Pancreas (tissue), 10 donors: Measurements from ENCODE around the gene RAG1. TPM values are rescaled to one million over a fixed set of nuclear protein-coding genes. Genes with fewer than 3 reads are reported as not detected.

Experiments
- ATAC-seq, 4 donors: fragments of 200-7000 bp; cut with Tn5 transposase; one replicate each; pipeline versions ENCODE4 v1.8.0 to v1.9.1; 2020; ENCODE audit warnings: mild to moderate bottlenecking in 4 of 4, moderate library complexity in 4 of 4
- DNase-seq, 6 donors: peaks; one replicate each; pipeline ENCODE4 v3.0.0-alpha.2; 2020
- FAIRE-seq: peaks from 2 replicates; lab custom pipeline; 2012; peaks lifted over from hg19 to GRCh38; lab: Jason Lieb, UNC
- H3K27ac ChIP-seq, 4 donors: fragments of 200-600 bp; sonication (generic); 1 replicate in 3 of 4; 2 replicates in 1 of 4; pipeline versions ENCODE4 v1.5.0 to v1.8.0; 2020
- H3K27me3 ChIP-seq, 4 donors: fragments of 200-600 bp; one replicate each; pipeline ENCODE4 v1.8.0; 2021
- H3K36me3 ChIP-seq, 3 donors: fragments of 200-600 bp; sonication (generic) in 1 of 3; one replicate each; pipeline versions ENCODE4 v1.5.0 to v1.8.0; 2020 to 2021
- H3K4me1 ChIP-seq, 3 donors: fragments of 200-600 bp; one replicate each; pipeline ENCODE4 v1.8.0; 2021
- H3K4me3 ChIP-seq, 4 donors: fragments of 200-600 bp; sonication (generic) in 2 of 4; one replicate each; pipeline versions ENCODE4 v1.5.0 to v1.8.0; 2020 to 2021
- H3K9me3 ChIP-seq, 4 donors: fragments of 200-600 bp; one replicate each; pipeline ENCODE4 v1.8.0; 2021
- WGBS, 2 donors: extraction: QIAGEN DNeasy Blood & Tissue Kit; methylation state at CpG; one replicate each; pipeline ENCODE4 v1.1.7; 2013; 5-methylcytosine and 5-hydroxymethylcytosine counted together
- intact Hi-C, 3 donors: fragments of 100-400 bp; cut with DNase I; formaldehyde crosslinking; loops; one replicate each; pipeline versions ENCODE4 v1.11.1 to v1.14.2; 2022
- polyA plus RNA-seq, 2 donors: library from polyadenylated mRNA; stranded (reverse); fragments of 200-250 nt; gene quantifications; one replicate each; pipeline ENCODE4 v1.2.3, GENCODE V29; 2013
- total RNA-seq, 6 donors: library from RNA; stranded (reverse); fragmentation: NEBNext Ultra II Directional in 4 of 6; extraction: Animal tissue kit (Norgen Biotek cat#: 25700) in 4 of 6; gene quantifications; one replicate each; pipeline versions ENCODE4 v1.2.1 to v1.2.4, GENCODE V29; 2021 to 2023
- TF ChIP-seq, protein P1 (sequence below), 4 donors: fragments of 200-600 bp; sonication (generic) in 3 of 4; IDR thresholded peaks; one replicate each; pipeline versions ENCODE4 v1.5.0 to v1.8.0; 2021; ENCODE audit warnings: antibody characterized with exemption in 4 of 4
- donor health status: healthy with polysubstance abuse.
- donor health status: DM: no; HTN: no; CAD: no; lungs with moderate emphysema.
- donor health status: DM: no; HTN: no; CAD: no.
- donor health status: control.
- donor health status: control.
- donor health status: Bipolar disorder and iron deficiency.
- donor health status: DM: yes; HTN: yes; CAD: no.
- donor health status: DM: no; HTN: no; CAD: no.
- donor health status: DM: no; HTN: no; CAD: no.
- donor health status: DM: yes; HTN: yes; CAD: no.

RAG1 gene
- total and polyA plus RNA-seq, 8 donors = 0.13 to 0.81 (median 0.51) TPM

DNA sequence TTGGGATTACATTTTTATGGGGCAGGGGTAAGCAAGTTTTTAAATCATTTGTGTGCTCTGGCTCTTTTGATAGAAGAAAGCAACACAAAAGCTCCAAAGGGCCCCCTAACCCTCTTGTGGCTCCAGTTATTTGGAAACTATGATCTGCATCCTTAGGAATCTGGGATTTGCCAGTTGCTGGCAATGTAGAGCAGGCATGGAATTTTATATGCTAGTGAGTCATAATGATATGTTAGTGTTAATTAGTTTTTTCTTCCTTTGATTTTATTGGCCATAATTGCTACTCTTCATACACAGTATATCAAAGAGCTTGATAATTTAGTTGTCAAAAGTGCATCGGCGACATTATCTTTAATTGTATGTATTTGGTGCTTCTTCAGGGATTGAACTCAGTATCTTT is 10.1 kb downstream of the RAG1 start:
- TF ChIP-seq, protein P1, sequence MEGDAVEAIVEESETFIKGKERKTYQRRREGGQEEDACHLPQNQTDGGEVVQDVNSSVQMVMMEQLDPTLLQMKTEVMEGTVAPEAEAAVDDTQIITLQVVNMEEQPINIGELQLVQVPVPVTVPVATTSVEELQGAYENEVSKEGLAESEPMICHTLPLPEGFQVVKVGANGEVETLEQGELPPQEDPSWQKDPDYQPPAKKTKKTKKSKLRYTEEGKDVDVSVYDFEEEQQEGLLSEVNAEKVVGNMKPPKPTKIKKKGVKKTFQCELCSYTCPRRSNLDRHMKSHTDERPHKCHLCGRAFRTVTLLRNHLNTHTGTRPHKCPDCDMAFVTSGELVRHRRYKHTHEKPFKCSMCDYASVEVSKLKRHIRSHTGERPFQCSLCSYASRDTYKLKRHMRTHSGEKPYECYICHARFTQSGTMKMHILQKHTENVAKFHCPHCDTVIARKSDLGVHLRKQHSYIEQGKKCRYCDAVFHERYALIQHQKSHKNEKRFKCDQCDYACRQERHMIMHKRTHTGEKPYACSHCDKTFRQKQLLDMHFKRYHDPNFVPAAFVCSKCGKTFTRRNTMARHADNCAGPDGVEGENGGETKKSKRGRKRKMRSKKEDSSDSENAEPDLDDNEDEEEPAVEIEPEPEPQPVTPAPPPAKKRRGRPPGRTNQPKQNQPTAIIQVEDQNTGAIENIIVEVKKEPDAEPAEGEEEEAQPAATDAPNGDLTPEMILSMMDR (IDR thresholded peaks at IDR 0.05) = no peak
- FAIRE-seq (no peak), DNase-seq (no peak), ATAC-seq (no peak)
- Histone ChIP-seq H3K9me3 (no peaks in the 10 kb centered on the region), H3K4me3 (no peak overlapping the region), H3K27ac (no peak overlapping the region), H3K27me3 (no peaks in the 10 kb centered on the region), H3K4me1 (no peaks in the 10 kb centered on the region), H3K36me3 (no peaks in the 10 kb centered on the region)
- WGBS, 2 donors = 83 to 91% methylated on average over 2 of the region's 2 CpGs
- intact Hi-C loops = loop anchor here in 1 of 3 donors (10.0 kb wide), 1 partner anchor 187 kb away; no protein-coding TSS in a partner anchor

DNA sequence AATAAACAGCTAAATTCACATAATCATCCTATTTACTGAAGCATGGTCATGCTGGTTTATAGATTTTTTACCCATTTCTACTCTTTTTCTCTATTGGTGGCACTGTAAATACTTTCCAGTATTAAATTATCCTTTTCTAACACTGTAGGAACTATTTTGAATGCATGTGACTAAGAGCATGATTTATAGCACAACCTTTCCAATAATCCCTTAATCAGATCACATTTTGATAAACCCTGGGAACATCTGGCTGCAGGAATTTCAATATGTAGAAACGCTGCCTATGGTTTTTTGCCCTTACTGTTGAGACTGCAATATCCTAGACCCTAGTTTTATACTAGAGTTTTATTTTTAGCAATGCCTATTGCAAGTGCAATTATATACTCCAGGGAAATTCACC is 10.7 kb downstream of the RAG1 start:
- DNase-seq (no peak), ATAC-seq (no peak), FAIRE-seq (no peak)
- 62 to 63% methylated on average over 1 of the region's 1 CpG for WGBS, 2 donors
- Histone ChIP-seq H3K36me3 (no peaks in the 10 kb centered on the region), H3K4me1 (no peaks in the 10 kb centered on the region), H3K27me3 (no peaks in the 10 kb centered on the region), H3K27ac (no peak overlapping the region), H3K9me3 (no peaks in the 10 kb centered on the region), H3K4me3 (no peak overlapping the region)
- TF ChIP-seq, protein P1 (IDR thresholded peaks at IDR 0.05) = no peak
- intact Hi-C loops = loop anchor here in 1 of 3 donors (10.0 kb wide), 1 partner anchor 186 kb away; no protein-coding TSS in a partner anchor

DNA sequence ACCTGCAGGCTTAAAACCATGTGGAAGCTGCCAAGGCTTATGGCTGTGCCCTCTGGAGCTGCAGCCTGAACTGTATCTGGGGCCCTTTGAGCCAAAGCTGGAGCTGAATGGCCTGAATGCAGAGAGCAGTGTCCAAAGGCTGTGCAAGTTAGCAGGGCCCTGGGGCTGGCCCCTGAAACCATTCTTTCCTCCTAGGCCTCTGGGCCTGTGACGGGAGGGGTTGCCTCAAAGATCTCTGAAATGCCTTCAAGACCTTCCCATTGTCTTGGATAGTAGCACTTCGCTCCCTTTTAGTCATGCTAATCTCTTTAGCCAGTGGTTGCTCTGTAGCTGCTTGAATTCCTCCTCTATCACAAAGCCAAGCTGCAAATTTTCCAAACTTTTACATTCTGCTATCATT is 13.7 kb downstream of the RAG1 start:
- WGBS, 2 donors = 89 to 94% methylated on average over 2 of the region's 2 CpGs
- Histone ChIP-seq H3K36me3 (no peaks in the 10 kb centered on the region), H3K4me1 (no peaks in the 10 kb centered on the region), H3K9me3 (no peaks in the 10 kb centered on the region), H3K27ac (no peak overlapping the region), H3K4me3 (no peak overlapping the region), H3K27me3 (no peaks in the 10 kb centered on the region)
- TF ChIP-seq, protein P1 (IDR thresholded peaks at IDR 0.05) = no peak
- intact Hi-C loops = loop anchor here in 1 of 3 donors (10.0 kb wide), 1 partner anchor 83 kb away; no protein-coding TSS in a partner anchor
- DNase-seq = no peak
- no peak for FAIRE-seq
- no peak for ATAC-seq

DNA sequence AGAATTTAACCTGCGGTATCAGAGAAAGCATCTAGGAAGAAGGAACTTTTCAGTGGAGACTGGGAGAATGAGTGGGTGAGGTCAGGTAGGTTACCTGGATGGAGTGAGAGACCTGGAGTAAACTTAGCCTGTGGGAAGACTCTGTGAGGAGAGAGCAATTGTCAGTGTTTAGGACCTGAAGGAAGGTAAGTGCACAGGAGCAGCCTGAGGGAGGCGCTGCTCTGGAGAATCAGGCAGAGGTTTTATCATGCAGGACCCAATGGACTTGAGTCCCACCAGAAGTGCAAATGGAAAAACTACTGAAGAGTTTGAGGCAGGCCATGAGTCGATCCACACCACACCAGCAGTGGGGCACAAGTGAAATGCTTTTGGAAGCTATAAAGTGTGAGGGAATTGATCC is 15.9 kb downstream of the RAG1 start:
- no peak overlapping the region for H3K4me3 ChIP-seq
- ATAC-seq = no peak
- no peaks in the 10 kb centered on the region for H3K36me3 ChIP-seq
- intact Hi-C loops = loop anchor here in 1 of 3 donors (10.0 kb wide), 1 partner anchor 81 kb away; no protein-coding TSS in a partner anchor
- H3K4me1 ChIP-seq = no peaks in the 10 kb centered on the region
- no peak for FAIRE-seq
- DNase-seq = no peak
- WGBS, 2 donors = 50 to 64% methylated on average over 3 of the region's 3 CpGs
- H3K27me3 ChIP-seq = no peaks in the 10 kb centered on the region
- H3K9me3 ChIP-seq = no peaks in the 10 kb centered on the region
- TF ChIP-seq, protein P1 (IDR thresholded peaks at IDR 0.05) = no peak
- H3K27ac ChIP-seq = no peak overlapping the region

DNA sequence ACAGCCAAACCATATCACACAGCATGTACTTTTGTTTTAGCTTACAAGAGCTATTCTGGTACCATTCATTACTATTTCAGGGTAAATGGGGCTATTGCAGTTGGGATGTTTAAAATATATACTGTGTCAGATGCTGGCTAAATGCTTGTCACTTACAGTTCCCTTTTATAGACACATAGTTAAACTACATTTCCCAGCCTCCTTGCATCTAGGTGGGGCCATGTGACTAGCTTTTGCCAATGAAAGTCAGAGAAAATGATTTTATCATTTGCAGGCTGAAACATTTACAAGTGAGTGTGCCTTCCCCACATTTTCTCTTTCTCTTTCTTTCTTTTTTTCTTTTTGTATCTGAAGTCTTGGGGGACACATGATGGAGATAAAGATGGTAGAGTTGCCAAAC is 18.7 kb downstream of the RAG1 start:
- no peak for DNase-seq
- H3K4me1 ChIP-seq = no peaks in the 10 kb centered on the region
- no peak for ATAC-seq
- H3K4me3 ChIP-seq = no peak overlapping the region
- no peak overlapping the region for H3K27ac ChIP-seq
- intact Hi-C loops = loop anchor here in 1 of 3 donors (10.0 kb wide), 1 partner anchor 78 kb away; no protein-coding TSS in a partner anchor
- H3K36me3 ChIP-seq = no peaks in the 10 kb centered on the region
- peaks cover 0 to 7% (median 0%) of the 10 kb centered on the region in 4 donors for H3K27me3 ChIP-seq
- FAIRE-seq = no peak
- no peaks in the 10 kb centered on the region for H3K9me3 ChIP-seq
- TF ChIP-seq, protein P1 (IDR thresholded peaks at IDR 0.05) = no peak
